Sigmoid colon (tissue), 7 donors: ENCODE measurements around the gene SUGP2. TPM values are rescaled to one million over a fixed set of nuclear protein-coding genes. Genes with fewer than 3 reads are reported as not detected.
A peak's percentile ranks its signal among the peaks of the same experiment; 100 is the strongest.

Experiments used
- DNase-seq: peaks from one replicate; pipeline ENCODE4 v3.0.0-alpha.2; 2019
- H3K27ac ChIP-seq, 4 donors: fragments of 200-600 bp; sonication (generic); one replicate each; pipeline ENCODE4 v1.5.1; 2016 to 2019; ENCODE audit warnings: mild to moderate bottlenecking in 1 of 4
- H3K27me3 ChIP-seq, 3 donors: fragments of 200-600 bp; sonication (generic); one replicate each; pipeline ENCODE4 v1.5.1; 2019; ENCODE audit warnings: mild to moderate bottlenecking in 1 of 3
- H3K36me3 ChIP-seq, 4 donors: fragments of 200-600 bp; sonication (generic); one replicate each; pipeline ENCODE4 v1.5.1; 2016 to 2019
- H3K4me1 ChIP-seq, 4 donors: fragments of 200-600 bp; sonication (generic); one replicate each; pipeline ENCODE4 v1.5.1; 2017 to 2019
- H3K4me3 ChIP-seq, 4 donors: fragments of 200-600 bp; sonication (generic); one replicate each; pipeline ENCODE4 v1.5.1; 2017 to 2019; ENCODE audit warnings: mild to moderate bottlenecking in 2 of 4, moderate library complexity in 1 of 4
- H3K9me3 ChIP-seq, 4 donors: fragments of 200-600 bp in 3 of 4; sonication (generic) in 3 of 4; one replicate each; pipeline versions ENCODE4 v1.5.1 to v1.6.1; 2013 to 2019
- CTCF ChIP-seq, 4 experiments: fragments of 450-650 bp in 3 of 4; fragments of 200-600 bp in 1 of 4; IDR thresholded peaks; one replicate each; pipeline ENCODE4 v1.5.1; 2016 to 2019; ENCODE audit warnings: antibody characterized with exemption in 4 of 4, mild to moderate bottlenecking in 3 of 4, moderate library complexity in 2 of 4
- EP300 ChIP-seq, 4 donors: sonication (generic); formaldehyde crosslinking; IDR thresholded peaks; one replicate each; pipeline ENCODE4 v1.6.1; 2017; ENCODE audit warnings: antibody characterized with exemption in 4 of 4
- POLR2A ChIP-seq, 2 donors: fragments of 450-650 bp; IDR thresholded peaks; one replicate each; pipeline ENCODE4 v1.6.1; 2016; ENCODE audit warnings: antibody characterized with exemption in 2 of 2, mild to moderate bottlenecking in 2 of 2, moderate library complexity in 2 of 2
- POLR2AphosphoS5 ChIP-seq, 4 donors: sonication (generic); formaldehyde crosslinking; IDR thresholded peaks; one replicate each; pipeline ENCODE4 v1.6.1; 2017; ENCODE audit warnings: antibody characterized with exemption in 4 of 4
- WGBS, 2 donors: extraction: QIAGEN DNeasy Blood & Tissue Kit; methylation state at CpG; one replicate each; pipeline ENCODE4 v1.1.7; 2013; 5-methylcytosine and 5-hydroxymethylcytosine counted together
- intact Hi-C: fragments of 100-400 bp; cut with DNase I; formaldehyde crosslinking; loops from one replicate; pipeline ENCODE4 v1.15.1; 2023
- polyA plus RNA-seq, 3 donors: library from polyadenylated mRNA; stranded (reverse); fragments of 200-250 nt; gene quantifications; one replicate each; pipeline ENCODE4 v1.2.3, GENCODE V29; 2013
- total RNA-seq, 4 donors: library from RNA; depleted of rRNA; stranded (reverse); fragments of >200 nt; gene quantifications; one replicate each; pipeline ENCODE4 v1.1.0, GENCODE V29; 2016
- donor health status: healthy with polysubstance abuse.
- donor health status: Bipolar disorder and iron deficiency.
- donor health status: healthy.

The SUGP2 gene
- total and polyA plus RNA-seq, 7 donors, result 7.8 to 82.3 (median 30.3) TPM

- Histone ChIP-seq H3K4me1 (peaks cover 0 to 17% (median 0%) of the 10 kb centered on the region in 4 donors), H3K9me3 (no peaks in the 10 kb centered on the region), H3K27ac (peak overlapping the region in 3 of 4 donors; percentile 23 to 71 (median 23)), H3K27me3 (peaks cover 0 to 17% (median 9%) of the 10 kb centered on the region in 3 donors), H3K36me3 (no peaks in the 10 kb centered on the region), H3K4me3 (no peak overlapping the region)
- 58 to 60% methylated on average over 4 of the region's 4 CpGs for WGBS, 2 donors
- TF ChIP-seq POLR2A (IDR thresholded peaks at IDR 0.05) (no peak), CTCF (IDR thresholded peaks at IDR 0.05) (no peak), EP300 (IDR thresholded peaks at IDR 0.05) (no peak), POLR2AphosphoS5 (IDR thresholded peaks at IDR 0.05) (no peak)
- no peak for DNase-seq
- intact Hi-C loops, result no loop called here
Measured at GRCh38 chr19:18966307-18966706, 67.0 kb downstream of the SUGP2 start.

GRCh38 chr19:18964121-18964520 lies 69.2 kb downstream of the SUGP2 start:
- 91 to 95% methylated on average over 9 of the region's 9 CpGs for WGBS, 2 donors
- intact Hi-C loops, result no loop called here
- no peaks in the 10 kb centered on the region for H3K36me3 ChIP-seq
- no peaks in the 10 kb centered on the region for H3K9me3 ChIP-seq
- peaks cover 0 to 2% (median 0%) of the 10 kb centered on the region in 4 donors for H3K4me1 ChIP-seq
- DNase-seq, result no peak
- TF ChIP-seq CTCF (IDR thresholded peaks at IDR 0.05), result no peak
- no peak for TF ChIP-seq POLR2AphosphoS5 (IDR thresholded peaks at IDR 0.05)
- no peak for TF ChIP-seq EP300 (IDR thresholded peaks at IDR 0.05)
- TF ChIP-seq POLR2A (IDR thresholded peaks at IDR 0.05), result no peak
- no peak overlapping the region for H3K4me3 ChIP-seq
- peaks cover 0 to 18% (median 9%) of the 10 kb centered on the region in 3 donors for H3K27me3 ChIP-seq
- no peak overlapping the region for H3K27ac ChIP-seq

GRCh38 chr19:18961767-18962620 lies 71.3 kb downstream of the SUGP2 start:
- WGBS, 2 donors, result 25 to 28% methylated on average over 26 of the region's 26 CpGs
- Histone ChIP-seq H3K4me1 (no peaks in the 10 kb centered on the region), H3K27ac (no peak overlapping the region), H3K36me3 (no peaks in the 10 kb centered on the region), H3K27me3 (peaks cover 0 to 18% (median 9%) of the 10 kb centered on the region in 3 donors), H3K9me3 (no peaks in the 10 kb centered on the region), H3K4me3 (no peak overlapping the region)
- DNase-seq, result no peak
- intact Hi-C loops, result no loop called here
- no peak for TF ChIP-seq POLR2A (IDR thresholded peaks at IDR 0.05)
- TF ChIP-seq CTCF (IDR thresholded peaks at IDR 0.05), result no peak
- no peak for TF ChIP-seq EP300 (IDR thresholded peaks at IDR 0.05)
- no peak for TF ChIP-seq POLR2AphosphoS5 (IDR thresholded peaks at IDR 0.05)

GRCh38 chr19:18960370-18960769 lies 72.9 kb downstream of the SUGP2 start:
- TF ChIP-seq POLR2AphosphoS5 (IDR thresholded peaks at IDR 0.05) (no peak), POLR2A (IDR thresholded peaks at IDR 0.05) (no peak), CTCF (IDR thresholded peaks at IDR 0.05) (no peak), EP300 (IDR thresholded peaks at IDR 0.05) (no peak)
- Histone ChIP-seq H3K27me3 (peaks cover 0 to 18% (median 9%) of the 10 kb centered on the region in 3 donors), H3K9me3 (no peaks in the 10 kb centered on the region), H3K27ac (no peak overlapping the region), H3K36me3 (no peaks in the 10 kb centered on the region), H3K4me3 (no peak overlapping the region), H3K4me1 (no peaks in the 10 kb centered on the region)
- no peak for DNase-seq
- 76 to 88% methylated on average over 4 of the region's 4 CpGs for WGBS, 2 donors
- intact Hi-C loops, result no loop called here
